ENCODE measurements around the gene NBPF14.
"Not testable (repeated sequence)": the region's sequence is repeated elsewhere in the genome, so short reads cannot be mapped to it uniquely, and the experiment has no call there.

- TF ChIP-seq, protein P1, sequence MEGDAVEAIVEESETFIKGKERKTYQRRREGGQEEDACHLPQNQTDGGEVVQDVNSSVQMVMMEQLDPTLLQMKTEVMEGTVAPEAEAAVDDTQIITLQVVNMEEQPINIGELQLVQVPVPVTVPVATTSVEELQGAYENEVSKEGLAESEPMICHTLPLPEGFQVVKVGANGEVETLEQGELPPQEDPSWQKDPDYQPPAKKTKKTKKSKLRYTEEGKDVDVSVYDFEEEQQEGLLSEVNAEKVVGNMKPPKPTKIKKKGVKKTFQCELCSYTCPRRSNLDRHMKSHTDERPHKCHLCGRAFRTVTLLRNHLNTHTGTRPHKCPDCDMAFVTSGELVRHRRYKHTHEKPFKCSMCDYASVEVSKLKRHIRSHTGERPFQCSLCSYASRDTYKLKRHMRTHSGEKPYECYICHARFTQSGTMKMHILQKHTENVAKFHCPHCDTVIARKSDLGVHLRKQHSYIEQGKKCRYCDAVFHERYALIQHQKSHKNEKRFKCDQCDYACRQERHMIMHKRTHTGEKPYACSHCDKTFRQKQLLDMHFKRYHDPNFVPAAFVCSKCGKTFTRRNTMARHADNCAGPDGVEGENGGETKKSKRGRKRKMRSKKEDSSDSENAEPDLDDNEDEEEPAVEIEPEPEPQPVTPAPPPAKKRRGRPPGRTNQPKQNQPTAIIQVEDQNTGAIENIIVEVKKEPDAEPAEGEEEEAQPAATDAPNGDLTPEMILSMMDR (IDR thresholded peaks at IDR 0.05) = not testable (repeated sequence)
- peak; percentile 100 for TF ChIP-seq POLR2A (IDR thresholded peaks at IDR 0.05)
- TF ChIP-seq EP300 (IDR thresholded peaks at IDR 0.05; ENCODE audit: low read depth) = not testable (repeated sequence)
Measured at GRCh38 chr1:148522561-148523204, 73.1 kb downstream of the NBPF14 start.

Measured in transverse colon (tissue), 3 donors.